IPS-18c (cell line): ENCODE data around the gene MFSD2A.

Experiments used
- H3K4me3 ChIP-seq: 2 replicates; pipeline ENCODE4 v1.7.0; 2013; ENCODE audit warnings: low read depth, mild to moderate bottlenecking, low read length, moderate library complexity; ENCODE audit not compliant: insufficient read depth
- H3K9me3 ChIP-seq: one replicate; pipeline ENCODE4 v1.6.1; 2013; ENCODE audit warnings: mild to moderate bottlenecking, low read length, moderate library complexity; ENCODE audit not compliant: control insufficient read depth, insufficient read depth

The MFSD2A gene

GRCh38 chr1:40014253-40014706 is 59.3 kb downstream of the MFSD2A start:
- Histone ChIP-seq H3K4me3 (no peak overlapping the region), H3K9me3 (no peaks in the 10 kb centered on the region)

GRCh38 chr1:40014812-40015594 is 60.1 kb downstream of the MFSD2A start:
- no peak overlapping the region for H3K4me3 ChIP-seq
- no peaks in the 10 kb centered on the region for H3K9me3 ChIP-seq

- H3K4me3 ChIP-seq, result no peak overlapping the region
- no peaks in the 10 kb centered on the region for H3K9me3 ChIP-seq
These were observed 63.1 kb downstream of the MFSD2A start for GRCh38 chr1:40017951-40018575.
